Ureter (tissue), 1 donor: Measurements from ENCODE around the gene TRPM3. TPM values are rescaled to one million over a fixed set of nuclear protein-coding genes. Genes with fewer than 3 reads are reported as not detected.
"Not testable (repeated sequence)": the region's sequence is repeated elsewhere in the genome, so short reads cannot be mapped to it uniquely, and the experiment has no call there.

ENCODE experiments used
- DNase-seq: peaks from one replicate; pipeline ENCODE4 v3.0.0-alpha.2; 2020; ENCODE audit warnings: low spot score
- total RNA-seq: library from RNA; stranded (reverse); gene quantifications from one replicate; pipeline ENCODE4 v1.2.4, GENCODE V29; 2023
- donor health status: DM: yes; HTN: yes; CAD: no.

The TRPM3 gene
- total RNA-seq, 1 donor from 2014 or later, result 1.3 TPM

DNA sequence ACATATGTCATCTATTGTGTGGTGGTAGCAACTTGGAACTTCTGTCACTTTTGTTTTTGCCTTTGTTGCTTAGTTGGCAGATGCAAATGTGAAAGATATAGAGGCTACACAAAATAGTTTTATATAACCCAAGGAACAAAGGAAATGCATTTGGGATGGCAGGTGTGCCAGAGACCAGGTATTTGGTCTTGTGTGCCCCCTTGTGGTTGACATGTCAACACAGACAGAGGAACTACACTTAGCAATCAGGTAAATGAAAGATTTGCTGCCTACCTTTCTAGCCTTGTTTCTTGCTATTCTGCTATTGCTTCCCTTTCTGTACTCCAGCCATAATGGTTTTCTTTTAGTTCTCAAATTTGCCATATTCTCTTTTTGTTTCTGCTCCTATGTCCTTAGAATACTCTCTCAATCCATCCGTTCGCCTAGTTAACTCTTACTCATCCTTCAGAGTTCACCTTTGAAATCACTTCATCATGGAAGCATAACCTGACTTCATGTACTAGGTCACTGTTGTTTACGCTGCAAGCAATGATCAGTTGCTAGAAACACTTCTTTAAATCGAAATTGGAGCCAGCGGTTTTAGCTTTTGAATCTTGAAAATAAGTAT, 119.5 kb downstream of the TRPM3 start:
- DNase-seq, result no peak

- DNase-seq, result no peak
These were observed 122.5 kb downstream of the TRPM3 start for GRCh38 chr9:70998962-70999361.

DNA sequence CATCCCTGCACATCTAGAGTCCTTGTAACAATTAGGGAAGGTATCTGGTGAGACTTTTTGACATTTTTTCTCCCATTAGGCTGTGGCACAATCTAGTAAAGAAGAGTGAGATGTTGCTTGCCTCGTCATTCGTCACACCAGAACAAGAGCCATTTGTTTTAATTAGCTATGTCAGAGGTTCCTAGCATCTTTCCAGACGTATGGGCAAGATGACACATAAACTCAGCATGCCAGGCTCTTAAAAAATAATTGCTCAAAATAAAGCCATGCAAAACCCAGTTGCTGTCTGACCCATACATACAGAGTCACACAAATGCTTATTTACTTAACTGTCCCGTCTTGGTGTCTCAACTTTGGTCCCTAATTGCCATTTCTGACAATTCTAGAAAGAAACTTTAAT, 125.9 kb downstream of the TRPM3 start:
- DNase-seq, result no peak

DNA sequence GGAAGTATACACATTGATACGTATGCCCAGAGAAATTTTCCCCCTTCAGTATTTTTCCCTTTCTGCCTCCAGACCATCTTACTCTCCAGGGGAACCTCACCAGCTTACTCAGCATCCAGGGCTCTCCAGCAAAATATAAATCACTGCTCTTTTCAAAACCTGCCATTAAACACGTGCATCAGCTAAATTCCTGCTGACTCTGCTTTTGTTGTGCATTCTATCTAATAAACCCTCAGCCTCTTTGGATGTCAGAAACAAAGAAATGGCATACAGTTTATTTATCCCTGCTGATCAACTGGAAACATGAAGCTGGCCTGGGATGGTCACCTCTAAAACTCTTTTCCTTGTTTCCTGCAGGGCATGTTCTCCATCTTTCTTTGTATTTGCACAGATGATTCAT, 126.8 kb downstream of the TRPM3 start:
- no peak for DNase-seq

DNA sequence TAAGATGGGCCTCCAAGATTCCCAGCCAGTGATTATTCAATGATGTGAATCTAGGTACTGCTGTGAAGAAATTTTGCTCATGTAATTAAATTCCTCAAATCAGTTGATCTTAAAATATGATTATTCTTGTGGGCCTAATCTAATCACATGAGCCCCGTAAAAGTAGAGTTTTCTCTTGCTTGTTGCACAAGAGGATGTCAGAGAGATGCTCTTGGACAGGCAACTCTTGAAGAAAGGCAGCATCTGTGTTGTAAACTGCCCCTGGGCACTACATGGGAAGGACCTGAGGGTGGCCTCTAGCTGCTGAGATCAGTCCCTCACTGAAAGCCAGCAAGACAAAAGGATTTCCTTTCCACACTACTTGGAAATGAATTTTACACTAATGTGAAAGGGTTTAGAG, 132.9 kb downstream of the TRPM3 start:
- no peak for DNase-seq

DNA sequence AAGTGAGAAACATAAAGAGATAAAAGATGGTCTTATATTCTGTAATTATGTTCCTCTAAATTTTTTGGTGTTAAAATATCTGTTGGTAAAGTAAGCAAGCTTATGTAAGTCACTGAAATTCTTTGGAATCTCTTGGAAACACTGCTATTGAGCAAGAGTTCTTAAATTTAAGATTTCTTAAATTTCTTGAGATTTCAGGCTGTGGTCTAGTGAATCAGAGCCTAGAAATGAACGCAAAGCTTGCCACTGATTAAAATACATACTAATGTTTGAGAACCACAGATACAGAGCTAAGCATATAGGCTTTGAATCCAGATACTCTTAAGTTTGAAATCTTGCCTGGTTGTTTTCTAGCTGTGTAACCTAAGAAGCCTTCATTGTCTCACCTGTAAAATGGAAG, 133.4 kb downstream of the TRPM3 start:
- no peak for DNase-seq

GRCh38 chr9:70986984-70987383, 134.4 kb downstream of the TRPM3 start:
- DNase-seq, result no peak

DNA sequence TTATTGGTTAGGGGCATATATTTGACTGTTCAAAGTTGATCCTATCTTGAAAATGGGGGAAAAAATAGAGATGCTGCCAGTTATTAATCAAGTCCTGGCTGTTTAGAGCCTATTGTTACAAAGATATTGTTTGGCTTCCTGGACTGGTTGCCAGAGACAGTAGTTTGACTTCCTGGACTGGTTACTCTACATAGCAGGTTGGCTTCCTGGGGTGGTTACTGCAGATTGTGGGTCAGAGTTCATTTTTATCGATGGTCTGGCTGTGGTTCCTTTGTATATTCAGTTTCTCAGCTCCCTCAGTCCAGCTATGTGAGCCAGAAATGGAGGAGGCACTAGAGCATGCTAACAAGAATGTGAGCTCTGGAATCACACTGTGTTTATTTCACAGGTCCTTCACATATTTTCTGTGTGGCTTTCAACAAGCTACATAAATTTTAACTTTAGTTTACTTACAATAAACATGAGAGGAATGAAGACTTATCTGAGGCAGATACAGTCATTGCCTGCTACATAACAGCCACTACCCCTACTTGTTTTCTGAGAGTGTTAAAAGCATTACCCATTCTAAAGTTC, 137.6 kb downstream of the TRPM3 start:
- no peak for DNase-seq

DNA sequence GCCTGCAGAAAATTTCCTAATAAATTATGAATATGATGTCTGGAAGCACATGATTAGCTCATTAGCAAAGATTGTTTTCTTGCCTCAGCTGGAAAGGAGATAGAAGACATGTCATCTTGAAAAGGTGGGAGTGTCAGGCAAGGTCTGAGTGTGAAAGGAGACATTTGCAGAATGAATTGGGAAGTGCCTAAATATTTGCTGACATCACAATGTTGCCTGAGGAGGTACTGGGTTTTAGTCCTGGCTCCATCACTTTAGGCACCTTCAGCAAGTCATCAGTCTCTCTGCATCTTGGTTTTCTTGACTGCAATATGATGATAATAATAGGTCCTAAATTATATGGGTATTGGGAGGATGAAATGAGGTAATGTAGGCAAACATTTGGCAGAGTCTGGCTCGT, 140.1 kb downstream of the TRPM3 start:
- no peak for DNase-seq

DNA sequence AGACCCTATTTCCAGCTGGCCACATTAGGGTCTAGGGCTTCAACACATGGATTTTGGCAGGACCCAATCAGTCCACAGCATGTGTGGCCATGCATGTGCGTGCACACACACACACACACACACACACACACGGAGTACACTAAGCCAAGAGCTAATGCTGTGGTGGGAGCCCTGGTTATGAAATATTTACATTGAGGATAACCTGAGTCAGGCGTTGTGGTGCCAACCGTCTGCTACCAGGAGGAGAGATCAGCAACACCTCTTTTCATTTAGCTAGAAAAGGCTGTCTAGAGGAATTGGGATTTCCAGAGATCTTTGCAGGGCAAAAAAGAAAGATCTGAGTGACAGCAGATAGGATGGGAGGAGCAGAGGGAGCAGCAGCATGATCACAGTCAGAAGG, 141.5 kb downstream of the TRPM3 start:
- no peak for DNase-seq

- no peak for DNase-seq
These were observed 143.3 kb downstream of the TRPM3 start for GRCh38 chr9:70978085-70978484.

GRCh38 chr9:70975821-70976220, 145.6 kb downstream of the TRPM3 start:
- no peak for DNase-seq

DNA sequence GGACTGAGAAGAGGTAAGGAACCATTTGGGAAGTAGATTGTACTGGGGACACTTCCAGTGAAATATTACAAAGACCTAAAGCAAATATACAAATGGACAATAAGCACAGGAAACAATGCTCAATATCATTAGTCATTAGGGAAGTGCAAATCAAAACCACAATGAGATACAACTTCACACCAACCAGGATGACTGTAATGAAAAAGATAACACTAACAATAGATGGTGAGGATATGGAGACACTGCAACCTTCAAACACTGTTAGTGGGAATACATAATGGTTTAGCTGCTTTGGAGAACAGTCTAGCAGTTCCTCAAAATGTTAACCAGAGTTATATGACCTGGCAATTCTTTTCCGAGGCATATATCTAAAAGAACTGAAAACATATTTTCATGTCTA, 149.7 kb downstream of the TRPM3 start:
- DNase-seq, result no peak

- DNase-seq, result not testable (repeated sequence)
These were observed 155.0 kb downstream of the TRPM3 start for GRCh38 chr9:70966380-70966779.

GRCh38 chr9:70964861-70965260, 156.6 kb downstream of the TRPM3 start:
- DNase-seq, result no peak

- no peak for DNase-seq
These were observed 157.9 kb downstream of the TRPM3 start for GRCh38 chr9:70963554-70963953.

GRCh38 chr9:70962761-70963440, 158.5 kb downstream of the TRPM3 start:
- no peak for DNase-seq

- no peak for DNase-seq
These were observed 162.1 kb downstream of the TRPM3 start for GRCh38 chr9:70959366-70959765.

DNA sequence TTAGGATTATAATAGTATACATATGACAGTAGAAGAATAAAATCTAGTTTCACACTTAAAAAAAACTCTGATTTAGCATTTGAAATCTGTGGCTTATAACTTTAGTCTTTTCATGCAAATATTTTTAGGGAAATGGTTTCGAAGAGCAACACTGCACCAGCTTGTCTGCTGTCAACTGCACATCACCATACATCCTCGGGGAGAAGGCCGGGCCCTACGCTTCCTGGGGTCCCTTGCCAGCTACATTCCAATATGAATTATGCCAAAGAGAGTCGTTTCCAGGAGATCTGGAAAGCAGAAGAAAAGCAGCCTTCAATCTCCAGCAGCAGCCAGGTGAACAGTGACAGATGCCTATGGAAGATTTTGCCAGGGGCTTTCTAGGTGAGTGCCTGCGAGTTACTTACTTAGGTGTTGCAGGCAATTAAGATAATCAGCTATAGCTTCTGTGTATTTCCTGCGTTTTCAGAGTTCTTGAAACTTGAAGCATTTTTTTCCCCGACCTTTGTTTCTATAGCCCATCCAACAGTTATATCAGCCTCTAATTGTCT, 166.8 kb downstream of the TRPM3 start:
- no peak for DNase-seq

GRCh38 chr9:70954126-70954525, 167.3 kb downstream of the TRPM3 start:
- DNase-seq, result no peak

DNA sequence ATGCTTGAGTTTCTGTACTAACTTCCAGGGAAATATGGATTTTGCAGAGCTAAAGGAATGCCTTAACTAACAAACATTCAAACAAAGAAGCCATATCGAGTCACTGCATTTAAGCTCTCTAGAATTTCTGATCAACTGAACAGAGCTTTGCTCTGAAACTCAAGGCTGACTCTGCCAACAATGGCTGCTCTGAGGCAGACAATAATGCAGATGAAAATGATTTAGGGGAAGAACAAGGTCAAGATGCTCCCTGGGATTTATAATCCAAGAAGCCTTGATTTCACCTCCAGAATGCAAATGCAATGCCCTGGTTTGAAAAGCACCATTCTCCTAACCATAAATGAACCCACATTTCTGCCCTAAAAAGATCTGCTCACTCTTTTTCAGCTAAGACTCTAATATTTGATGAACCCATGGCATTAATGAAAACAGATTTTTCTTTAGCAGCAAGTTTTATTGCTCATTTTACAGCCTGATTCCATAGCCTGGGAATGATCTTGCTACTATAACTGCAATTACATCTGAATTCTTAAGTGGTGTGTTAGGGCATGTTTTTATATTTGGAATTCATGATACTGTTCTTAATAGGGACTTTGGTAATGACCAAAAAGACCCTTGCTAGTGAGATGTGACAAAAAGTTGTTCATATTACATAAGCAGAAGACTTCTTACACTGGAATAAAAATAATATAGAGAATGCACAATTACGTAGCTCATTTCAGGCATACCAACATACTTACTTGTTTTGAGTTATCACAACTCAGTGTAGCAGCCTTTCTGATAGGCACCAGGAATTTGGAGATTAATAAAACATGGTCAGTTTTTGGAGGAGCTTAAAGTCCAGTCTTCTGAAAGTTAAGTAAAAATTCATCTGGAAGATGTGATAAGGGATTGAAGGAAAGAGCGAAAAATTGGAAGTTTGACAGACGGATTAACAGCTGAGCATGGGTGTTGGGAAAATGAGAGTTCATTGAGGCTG, 169.4 kb downstream of the TRPM3 start:
- DNase-seq, result no peak

GRCh38 chr9:70950270-70950669, 171.2 kb downstream of the TRPM3 start:
- no peak for DNase-seq
